Hematopoietic multipotent progenitor cell treated with erythropoietin and hydrocortisone succinate and interleukin-3 and kit ligand, for 4 days (in vitro differentiated cells): ENCODE data around the gene SIRT3.
"Not testable (repeated sequence)": the region's sequence is repeated elsewhere in the genome, so short reads cannot be mapped to it uniquely, and the experiment has no call there.

Source experiments
- DNase-seq: peaks from one replicate; pipeline ENCODE4 v3.0.0-alpha.2; 2015

The SIRT3 gene

GRCh38 chr11:200224-201003 lies 35.7 kb downstream of the SIRT3 start:
- DNase-seq, result no peak

GRCh38 chr11:199782-200181 lies 36.4 kb downstream of the SIRT3 start:
- DNase-seq, result peak; percentile 35

- DNase-seq, result no peak
These were observed 37.0 kb downstream of the SIRT3 start for GRCh38 chr11:199004-199581.

- DNase-seq, result no peak
These were observed 37.8 kb downstream of the SIRT3 start for GRCh38 chr11:198236-198806.

- DNase-seq, result no peak
These were observed 38.4 kb downstream of the SIRT3 start for GRCh38 chr11:197741-198235.

GRCh38 chr11:196786-197731 lies 39.1 kb downstream of the SIRT3 start:
- DNase-seq, result no peak

GRCh38 chr11:193481-193880 lies 42.7 kb downstream of the SIRT3 start:
- not testable (repeated sequence) for DNase-seq

- DNase-seq, result not testable (repeated sequence)
These were observed 43.4 kb downstream of the SIRT3 start, which contains the start of gene SCGB1C1 for GRCh38 chr11:192674-193128. Gene SCGB1C1 (plus strand): TSS chr11:193078. CDS start chr11:193100, 22 bp downstream.

GRCh38 chr11:191490-192478 lies 44.4 kb downstream of the SIRT3 start:
- DNase-seq, result not testable (repeated sequence)

- not testable (repeated sequence) for DNase-seq
These were observed 45.6 kb downstream of the SIRT3 start for GRCh38 chr11:190546-190945.

- DNase-seq, result not testable (repeated sequence)
These were observed 46.3 kb downstream of the SIRT3 start for GRCh38 chr11:189843-190311.

- not testable (repeated sequence) for DNase-seq
These were observed 46.9 kb downstream of the SIRT3 start for GRCh38 chr11:189200-189783.

- not testable (repeated sequence) for DNase-seq
These were observed 55.9 kb downstream of the SIRT3 start for GRCh38 chr11:180242-180641.
